Limb (tissue), 2 donors: Measurements from ENCODE around the gene LCNL1.
"Not testable (repeated sequence)": the region's sequence is repeated elsewhere in the genome, so short reads cannot be mapped to it uniquely, and the experiment has no call there.

ENCODE experiments used
- DNase-seq, 2 donors: peaks; one replicate each; pipeline ENCODE4 v3.0.0-alpha.2; 2016; ENCODE audit errors: extremely low spot score in 2 of 2

The LCNL1 gene

GRCh38 chr9:136992819-136993369 is 10.1 kb downstream of the LCNL1 start:
- no peak for DNase-seq

DNA sequence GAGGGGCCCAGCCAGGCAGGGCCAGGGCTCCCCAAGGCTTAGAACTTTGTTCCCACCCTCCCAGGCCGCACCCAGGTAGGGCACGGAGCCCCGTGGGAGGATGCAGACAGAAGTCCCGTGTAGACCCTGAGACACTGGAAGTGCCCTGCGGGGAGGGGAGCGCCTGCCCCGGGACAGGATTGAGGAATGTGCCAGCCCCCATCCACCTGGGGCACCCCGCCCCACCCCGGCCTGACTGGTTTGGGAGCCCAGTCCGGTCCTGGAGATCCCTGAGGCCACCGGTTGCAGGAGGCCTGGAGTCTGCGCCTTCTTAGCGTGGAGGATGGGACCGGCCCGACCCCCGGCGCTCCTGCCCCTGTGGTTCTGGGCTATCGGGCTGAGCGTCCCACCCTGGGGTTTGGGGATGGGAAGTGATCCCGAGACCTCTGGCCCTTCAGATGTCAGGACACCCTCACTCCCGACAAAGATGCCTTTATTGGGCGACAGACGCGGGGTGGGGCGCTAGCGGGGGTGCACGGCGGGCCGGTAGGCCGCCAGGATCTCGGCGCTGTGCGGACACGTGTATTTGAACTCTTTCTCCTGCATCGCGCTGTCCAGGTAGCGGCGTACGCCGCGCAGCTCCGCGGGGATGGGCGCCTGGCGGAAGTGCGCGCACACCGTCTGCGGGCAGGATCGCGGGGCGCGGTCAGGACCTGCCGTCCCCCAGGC is 11.5 kb downstream of the LCNL1 start:
- no peak for DNase-seq

DNA sequence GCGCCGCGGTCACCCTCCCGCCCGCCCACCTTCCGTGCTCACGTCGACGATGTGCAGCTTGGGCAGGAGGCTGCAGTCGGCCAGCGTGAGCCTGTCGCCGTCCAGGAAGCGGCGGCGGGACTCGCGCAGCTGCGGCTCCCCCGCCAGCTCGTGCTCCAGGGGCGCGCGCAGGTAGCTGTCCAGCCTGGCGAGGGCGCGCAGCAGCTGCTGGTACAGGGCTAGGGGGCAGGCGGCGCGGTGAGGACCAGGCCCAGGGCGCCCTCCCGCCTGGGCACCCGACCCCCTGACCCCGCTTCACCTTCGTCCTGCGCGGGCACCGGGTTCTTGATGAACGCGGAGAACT is 12.1 kb downstream of the LCNL1 start:
- no peak for DNase-seq

- no peak for DNase-seq
Observed at GRCh38 chr9:136995362-136995761, 12.6 kb downstream of the LCNL1 start.

DNA sequence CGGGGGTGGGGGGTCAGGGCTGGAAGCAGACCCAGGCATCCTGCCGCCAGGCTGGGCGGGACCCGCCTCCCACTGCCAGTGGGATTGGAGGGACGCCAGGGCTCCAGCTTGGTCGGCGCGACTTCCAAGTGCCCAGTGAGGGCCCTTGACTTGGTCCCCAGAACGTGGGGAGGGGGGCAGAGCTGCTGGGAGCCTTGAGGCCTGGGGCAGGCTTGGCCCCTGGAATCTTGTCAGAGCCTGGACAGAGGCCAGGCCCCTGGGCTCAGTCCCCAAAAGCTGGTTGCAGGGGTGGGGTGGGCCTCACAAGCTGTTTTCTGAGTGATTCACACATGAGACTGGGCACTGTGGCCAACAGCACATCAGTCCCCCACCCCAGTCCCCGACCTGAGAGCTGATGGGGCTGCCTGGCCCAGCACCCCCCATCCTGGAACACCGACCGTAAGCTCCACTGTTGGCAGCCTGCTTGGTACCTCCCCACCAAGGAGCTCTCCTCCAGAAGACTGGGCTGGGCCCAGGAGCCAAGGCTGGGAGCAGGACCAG is 13.0 kb downstream of the LCNL1 start:
- no peak for DNase-seq

DNA sequence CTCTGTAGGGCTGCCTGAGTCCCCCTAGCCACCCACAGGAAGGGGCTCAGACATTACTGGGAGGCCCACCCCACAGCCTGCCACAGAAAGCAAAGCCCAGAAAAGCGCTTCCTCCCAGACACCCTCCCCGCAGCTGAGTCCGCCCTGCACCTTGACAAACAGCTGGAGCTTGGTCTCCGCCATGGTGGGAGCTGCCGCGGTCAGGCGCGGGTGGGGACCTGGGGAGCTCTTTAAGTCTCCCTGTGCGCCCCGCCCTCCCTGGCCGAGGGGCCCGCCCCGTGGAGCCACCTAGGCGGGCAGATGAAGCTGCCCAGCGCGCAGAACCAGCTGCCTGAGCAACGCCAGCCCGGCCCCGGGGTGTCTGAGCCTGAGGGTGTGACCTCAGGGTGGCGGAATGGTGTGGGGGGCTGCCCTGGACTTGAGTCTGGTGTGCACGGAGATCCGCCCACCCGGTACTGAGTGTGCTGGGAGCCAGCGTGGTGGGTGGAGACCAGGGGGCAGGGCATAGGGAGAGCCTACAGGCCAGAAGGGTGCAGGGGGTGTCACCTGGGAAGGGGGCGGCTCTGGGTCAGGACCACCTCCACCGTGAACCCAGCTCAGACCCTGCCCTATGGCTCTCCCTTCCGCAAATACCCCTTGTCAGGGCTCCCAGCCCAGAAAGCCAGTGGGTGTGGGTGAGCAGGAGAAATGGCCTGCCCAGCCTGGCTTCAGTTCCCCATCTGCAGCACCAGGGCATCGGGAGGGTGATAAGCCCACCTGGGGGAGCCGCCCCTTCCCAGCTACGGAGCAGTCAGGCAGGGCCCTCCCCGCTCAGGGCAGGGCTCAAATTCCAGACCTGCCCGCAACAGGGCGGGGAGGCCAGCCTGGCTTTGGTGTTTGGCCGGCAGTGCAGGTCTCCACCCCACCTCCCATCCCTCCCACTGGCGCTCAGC is 13.8 kb downstream of the LCNL1 start, which contains the start of gene CLIC3:
CLIC3 (minus strand) TSS at position 208 of the 932 bp plus-strand sequence; CDS start at position 183, 25 bp downstream.
- DNase-seq, result peak in 1 of 2 donors; percentile 53

DNA sequence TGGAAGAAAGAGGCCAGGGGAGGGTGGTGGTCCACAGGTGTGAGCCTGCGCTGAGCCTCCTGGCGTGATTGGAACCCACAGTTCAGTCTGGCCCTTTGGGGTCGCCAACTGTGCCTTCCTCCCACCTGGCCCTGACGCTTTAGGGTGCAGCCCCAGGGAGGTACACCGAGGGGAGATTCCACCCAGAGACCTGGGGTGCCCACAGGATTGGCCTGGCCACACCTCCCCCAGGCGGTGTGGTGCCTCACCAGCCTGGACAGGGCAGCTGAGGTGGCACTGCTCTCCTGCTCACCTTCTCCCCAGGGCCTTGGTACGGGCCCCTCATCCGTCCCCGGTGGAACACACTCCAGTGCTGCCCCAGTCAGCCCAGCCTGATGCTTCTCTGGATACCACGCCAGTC is 14.6 kb downstream of the LCNL1 start:
- DNase-seq, result no peak

DNA sequence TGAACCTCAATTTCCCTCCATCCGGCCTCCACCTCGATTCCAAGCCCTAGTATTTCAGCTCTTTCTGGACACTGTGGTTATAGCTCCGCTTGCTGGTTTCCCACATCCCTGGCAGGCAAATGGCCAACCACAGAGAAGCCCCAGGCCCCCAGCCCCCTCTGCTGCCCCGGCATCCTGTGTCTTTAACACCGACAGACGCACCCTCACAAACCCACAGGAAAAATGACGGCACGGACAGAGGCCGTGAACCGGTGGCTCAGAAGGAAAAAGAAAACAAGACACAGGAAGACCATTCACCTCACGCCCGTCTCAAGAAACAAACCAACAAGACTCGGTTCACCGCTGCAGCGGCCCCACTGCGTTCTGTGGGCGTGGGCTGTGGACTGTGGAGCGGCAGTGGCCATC is 15.0 kb downstream of the LCNL1 start:
- DNase-seq, result no peak

DNA sequence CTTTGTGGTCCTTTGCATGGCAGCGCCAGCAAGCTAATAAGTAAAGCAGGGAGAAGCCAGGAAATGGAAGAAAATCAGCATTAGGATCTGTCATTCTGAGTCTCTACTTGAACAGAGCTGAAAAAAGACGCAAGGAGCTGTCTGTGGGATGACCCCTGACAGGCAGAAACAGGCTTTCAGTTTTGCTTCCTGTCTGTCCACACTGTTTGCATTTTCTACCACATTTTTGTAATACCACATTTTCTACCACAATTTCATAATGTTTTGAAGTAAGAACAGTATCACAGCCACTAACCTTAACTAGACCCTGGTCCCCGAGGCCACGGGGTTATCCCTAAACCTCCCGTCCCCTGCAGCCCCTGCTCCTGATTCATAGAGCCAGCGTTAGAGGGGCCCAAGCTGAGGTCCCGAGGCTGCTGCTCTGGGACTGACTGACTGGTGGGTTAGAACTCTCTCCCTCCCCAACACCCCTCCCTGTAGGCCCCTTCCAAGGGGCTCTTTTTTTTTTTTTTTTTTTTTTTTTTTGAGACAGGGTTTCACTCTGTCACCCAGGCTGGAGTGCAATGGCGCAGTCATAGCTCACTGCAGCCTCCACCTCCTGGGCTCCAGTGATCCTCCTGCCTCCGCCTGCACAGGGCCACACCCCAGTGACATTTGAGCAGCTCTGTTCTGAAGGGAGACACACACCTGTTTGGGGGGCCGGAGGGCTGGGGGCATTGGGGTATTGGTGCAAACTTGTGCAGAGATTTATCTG is 17.6 kb downstream of the LCNL1 start:
- no peak for DNase-seq

DNA sequence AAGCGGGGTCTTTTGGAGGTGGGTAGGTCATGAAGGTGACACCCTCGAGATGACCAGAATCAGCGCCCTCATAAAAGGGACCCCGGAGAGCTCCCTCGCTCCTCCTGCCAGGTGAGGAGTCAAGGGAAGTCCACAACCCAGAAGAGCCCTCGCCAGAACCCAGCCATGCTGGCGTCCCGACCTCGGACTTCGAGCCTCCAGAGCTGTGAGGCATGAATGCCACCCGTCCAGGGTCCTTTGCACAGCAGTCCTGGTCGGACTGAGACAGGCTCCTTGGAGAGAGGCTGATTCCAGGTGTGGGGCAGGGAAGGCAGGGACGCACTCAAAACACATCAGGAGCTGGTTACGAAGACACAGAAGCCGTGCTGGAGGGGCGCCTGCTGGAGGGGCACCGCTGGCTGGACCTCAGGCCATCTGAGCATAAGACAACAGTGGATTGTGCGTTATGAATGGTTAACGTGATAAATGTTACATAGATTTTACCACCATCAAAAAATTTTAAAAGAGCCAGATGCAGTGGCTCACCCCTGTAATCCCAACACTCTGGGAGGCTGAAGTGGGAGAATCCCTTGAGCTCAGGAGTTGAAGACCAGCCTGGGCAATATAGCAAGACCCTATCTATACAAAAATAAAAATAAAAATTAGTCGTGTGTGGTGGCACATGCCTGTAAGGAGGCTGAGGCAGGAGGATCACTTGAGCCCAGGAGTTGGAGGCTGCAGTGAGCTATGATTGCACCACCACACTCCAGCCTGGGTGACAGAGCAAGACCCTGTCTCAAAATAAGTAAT is 19.3 kb downstream of the LCNL1 start:
- DNase-seq, result no peak

GRCh38 chr9:137002646-137003041 is 19.9 kb downstream of the LCNL1 start:
- DNase-seq, result no peak

- DNase-seq, result not testable (repeated sequence)
Observed at GRCh38 chr9:137004285-137004684, 21.5 kb downstream of the LCNL1 start.

DNA sequence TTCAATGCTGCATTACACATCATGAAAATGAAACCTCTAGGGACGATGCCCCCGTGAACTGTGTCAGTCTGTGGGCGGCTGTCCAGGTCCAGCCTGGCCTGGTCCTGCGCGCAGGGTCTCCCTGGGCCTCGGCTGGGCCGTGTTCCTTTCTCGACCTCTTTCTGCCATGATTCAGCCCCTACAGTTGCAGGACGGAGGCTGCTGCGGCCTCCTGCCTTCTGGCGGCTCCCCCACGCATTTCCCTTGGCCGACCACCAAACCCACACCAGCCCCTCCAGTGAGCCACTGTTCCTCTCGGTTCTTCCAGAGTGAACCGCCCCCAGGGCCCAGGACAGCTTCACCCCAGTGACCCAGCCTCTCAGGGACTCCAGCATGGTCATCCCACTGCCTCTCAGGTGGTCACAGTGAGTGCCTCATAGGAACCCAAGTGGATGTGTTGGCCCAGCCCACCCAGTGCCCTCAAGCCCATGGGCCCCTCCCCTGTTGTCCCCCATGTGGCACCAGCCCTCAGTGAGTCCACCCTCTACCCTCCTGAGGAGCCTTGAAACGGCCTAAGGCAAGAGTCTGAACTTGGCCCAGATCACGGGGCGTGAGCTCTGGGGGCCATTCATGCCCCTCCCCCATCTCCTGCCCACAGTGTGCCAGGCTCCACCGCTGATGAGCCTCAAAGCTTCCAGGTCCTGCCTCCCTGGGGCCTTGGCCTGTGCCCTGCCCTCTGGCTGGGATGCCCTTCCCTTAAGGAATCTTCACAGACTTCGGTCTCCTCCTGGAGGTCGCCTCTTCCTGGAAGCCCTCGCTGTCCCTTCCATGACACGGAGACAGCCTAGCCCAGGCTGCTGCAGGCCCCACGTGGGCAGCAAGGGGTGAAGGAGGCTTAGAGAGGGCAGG is 23.6 kb downstream of the LCNL1 start:
- no peak for DNase-seq

- no peak for DNase-seq
Observed at GRCh38 chr9:137007108-137007815, 24.5 kb downstream of the LCNL1 start.

- DNase-seq, result no peak
Observed at GRCh38 chr9:137007816-137008270, 25.1 kb downstream of the LCNL1 start.

- DNase-seq, result no peak
Observed at GRCh38 chr9:137008312-137008711, 25.5 kb downstream of the LCNL1 start.

- no peak for DNase-seq
Observed at GRCh38 chr9:137009217-137009616, 26.4 kb downstream of the LCNL1 start.

GRCh38 chr9:137009938-137010732 is 27.3 kb downstream of the LCNL1 start:
- DNase-seq, result no peak
